GM12874 (cell line): ENCODE data around the gene ASIC4.

Experiments used
- TF ChIP-seq, protein P1 (sequence below): IDR thresholded peaks from 2 replicates; pipeline ENCODE4 v1.5.1; 2011; ENCODE audit warnings: low read depth, mild to moderate bottlenecking, control low read depth, low read length, moderate library complexity; ENCODE audit not compliant: insufficient read depth

Gene ASIC4

DNA sequence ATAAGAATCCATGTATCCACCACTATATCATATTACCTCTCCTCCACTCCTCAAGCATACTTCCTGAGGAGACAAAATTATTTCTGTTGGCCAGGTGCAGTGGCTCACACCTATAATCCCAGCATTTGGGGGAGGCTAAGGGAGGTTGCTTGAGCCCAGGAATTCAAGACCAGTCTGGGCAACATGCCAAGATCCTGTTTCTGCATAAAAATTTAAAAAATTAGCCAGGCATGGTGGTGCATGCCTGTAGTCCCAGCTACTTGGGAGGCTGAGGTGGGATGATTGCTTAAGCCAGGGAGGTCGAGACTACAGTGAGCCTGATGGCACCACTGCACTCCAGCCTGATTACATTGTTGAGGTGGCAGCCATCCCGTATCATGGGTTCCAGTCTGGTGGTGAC, 67.1 kb downstream of the ASIC4 start:
- TF ChIP-seq, protein P1, sequence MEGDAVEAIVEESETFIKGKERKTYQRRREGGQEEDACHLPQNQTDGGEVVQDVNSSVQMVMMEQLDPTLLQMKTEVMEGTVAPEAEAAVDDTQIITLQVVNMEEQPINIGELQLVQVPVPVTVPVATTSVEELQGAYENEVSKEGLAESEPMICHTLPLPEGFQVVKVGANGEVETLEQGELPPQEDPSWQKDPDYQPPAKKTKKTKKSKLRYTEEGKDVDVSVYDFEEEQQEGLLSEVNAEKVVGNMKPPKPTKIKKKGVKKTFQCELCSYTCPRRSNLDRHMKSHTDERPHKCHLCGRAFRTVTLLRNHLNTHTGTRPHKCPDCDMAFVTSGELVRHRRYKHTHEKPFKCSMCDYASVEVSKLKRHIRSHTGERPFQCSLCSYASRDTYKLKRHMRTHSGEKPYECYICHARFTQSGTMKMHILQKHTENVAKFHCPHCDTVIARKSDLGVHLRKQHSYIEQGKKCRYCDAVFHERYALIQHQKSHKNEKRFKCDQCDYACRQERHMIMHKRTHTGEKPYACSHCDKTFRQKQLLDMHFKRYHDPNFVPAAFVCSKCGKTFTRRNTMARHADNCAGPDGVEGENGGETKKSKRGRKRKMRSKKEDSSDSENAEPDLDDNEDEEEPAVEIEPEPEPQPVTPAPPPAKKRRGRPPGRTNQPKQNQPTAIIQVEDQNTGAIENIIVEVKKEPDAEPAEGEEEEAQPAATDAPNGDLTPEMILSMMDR: no peak
